ENCODE measurements around the gene MRPL57.

- TF ChIP-seq CTCF (IDR thresholded peaks at IDR 0.05; ENCODE audit: borderline replicate concordance, extremely low read depth, low read length, poor library complexity, severe bottlenecking) (no peak), EZH2 (IDR thresholded peaks at IDR 0.05; ENCODE audit: borderline replicate concordance, low read depth, low read length, severe bottlenecking) (no peak)
These were observed 32.2 kb downstream of the MRPL57 start for GRCh38 chr13:21208652-21209154.

Measured in DND-41 (cell line).